Neural cell (in vitro differentiated cells): ENCODE results near the gene MINAR2. TPM values are rescaled to one million over a fixed set of nuclear protein-coding genes. Genes with fewer than 3 reads are reported as not detected.

Source experiments
- H2AFZ ChIP-seq: fragments of 200-600, 300-800 bp; sonication (generic), shearing (Covaris generic); 2 replicates; pipeline ENCODE4 v1.6.0; 2014; ENCODE audit warnings: low read depth, mild to moderate bottlenecking, antibody characterized with exemption, low read length, moderate library complexity
- H3F3A ChIP-seq: fragments of 200-600 bp; shearing (Covaris generic); 2 replicates; pipeline ENCODE4 v1.6.1; 2016; ENCODE audit warnings: mild to moderate bottlenecking, moderate library complexity, mixed read lengths, antibody characterized with exemption, low read length; ENCODE audit not compliant: insufficient read depth, poor library complexity, severe bottlenecking
- H3K27ac ChIP-seq: fragments of 200-600, 300-800 bp; sonication (generic), shearing (Covaris generic); 2 replicates; pipeline ENCODE4 v1.5.1; 2014; ENCODE audit warnings: mild to moderate bottlenecking, low read length, moderate library complexity
- H3K27me3 ChIP-seq: fragments of 300-800, 200-600 bp; sonication (generic), shearing (Covaris generic); 2 replicates; pipeline ENCODE4 v1.6.0; 2014; ENCODE audit warnings: mild to moderate bottlenecking, low read depth, low read length, moderate library complexity; ENCODE audit not compliant: insufficient read depth
- H3K36me3 ChIP-seq: fragments of 300-800, 200-600 bp; sonication (generic), shearing (Covaris generic); 2 replicates; pipeline ENCODE4 v1.5.1; 2014; ENCODE audit warnings: mild to moderate bottlenecking, antibody characterized with exemption, low read length, moderate library complexity; ENCODE audit not compliant: insufficient read depth
- H3K4me2 ChIP-seq: fragments of 300-800, 200-600 bp; sonication (generic), shearing (Covaris generic); 2 replicates; pipeline ENCODE4 v1.6.0; 2014; ENCODE audit warnings: mild to moderate bottlenecking, low read length
- H3K4me3 ChIP-seq: fragments of 300-800, 200-600 bp; sonication (generic), shearing (Covaris generic); 2 replicates; pipeline ENCODE4 v1.5.1; 2014; ENCODE audit warnings: mild to moderate bottlenecking, low read length, moderate library complexity
- H3K79me2 ChIP-seq: fragments of 200-600 bp; shearing (Covaris generic); replicated peaks from 2 replicates; pipeline ENCODE4 v1.6.0; 2014; ENCODE audit warnings: mild to moderate bottlenecking, low read length, moderate library complexity; ENCODE audit not compliant: insufficient read depth
- H3K9ac ChIP-seq: fragments of 300-800, 200-600 bp; sonication (generic), shearing (Covaris generic); 2 replicates; pipeline ENCODE4 v1.6.1; 2016; ENCODE audit warnings: mild to moderate bottlenecking, low read length, mixed read lengths
- H3K9me2 ChIP-seq: fragments of 200-600 bp; shearing (Covaris generic); 2 replicates; pipeline ENCODE4 v1.6.1; 2016; ENCODE audit warnings: mild to moderate bottlenecking, low read length, mixed read lengths; ENCODE audit not compliant: insufficient read depth
- H3K9me3 ChIP-seq: fragments of 200-600, 300-800 bp; sonication (generic), shearing (Covaris generic); 2 replicates; pipeline ENCODE4 v1.6.1; 2016; ENCODE audit warnings: mild to moderate bottlenecking, mixed run types, low read length, moderate library complexity, mixed read lengths
- H4K20me1 ChIP-seq: fragments of 200-600 bp; shearing (Covaris generic); 2 replicates; pipeline ENCODE4 v1.6.1; 2016; ENCODE audit warnings: mild to moderate bottlenecking, mixed run types; ENCODE audit not compliant: insufficient read depth
- EP300 ChIP-seq: fragments of 450-650 bp; conservative IDR thresholded peaks from 2 replicates; pipeline ENCODE4 v1.6.1; 2014; ENCODE audit warnings: antibody characterized with exemption, mild to moderate bottlenecking, moderate library complexity; ENCODE audit not compliant: poor library complexity, severe bottlenecking
- EZH2 ChIP-seq: fragments of 200-600, 300-800 bp; shearing (Covaris generic), sonication (generic); IDR thresholded peaks from 2 replicates; pipeline ENCODE4 v1.6.1; 2014; ENCODE audit warnings: antibody characterized with exemption, low read length, borderline replicate concordance, mild to moderate bottlenecking; ENCODE audit not compliant: insufficient read depth, poor library complexity, severe bottlenecking
- MXI1 ChIP-seq: fragments of 450-650 bp; conservative IDR thresholded peaks from 2 replicates; pipeline ENCODE4 v1.6.1; 2014; ENCODE audit warnings: antibody characterized with exemption, mild to moderate bottlenecking; ENCODE audit not compliant: poor library complexity, severe bottlenecking
- POLR2AphosphoS5 ChIP-seq: IDR thresholded peaks from 2 replicates; pipeline ENCODE4 v1.6.1; 2012
- RAD21 ChIP-seq: fragments of 450-650 bp; conservative IDR thresholded peaks from 2 replicates; pipeline ENCODE4 v1.6.1; 2014; ENCODE audit warnings: antibody characterized with exemption, mild to moderate bottlenecking, moderate library complexity
- SMC3 ChIP-seq: fragments of 450-650 bp; conservative IDR thresholded peaks from 2 replicates; pipeline ENCODE4 v1.6.1; 2014; ENCODE audit warnings: antibody characterized with exemption, mild to moderate bottlenecking, moderate library complexity; ENCODE audit not compliant: poor library complexity
- TAF1 ChIP-seq: IDR thresholded peaks from 2 replicates; pipeline ENCODE4 v1.6.1; 2012; ENCODE audit warnings: low read depth
- polyA plus RNA-seq: library from polyadenylated mRNA; depleted of rRNA; stranded (reverse); fragments of >200 nt; gene quantifications from 2 replicates; pipeline ENCODE4 v1.2.3, GENCODE V29; 2014
- TF ChIP-seq, protein P1 (sequence below): fragments of 450-650 bp; IDR thresholded peaks from 2 replicates; pipeline ENCODE4 v1.5.1; 2014; ENCODE audit warnings: antibody characterized with exemption, mild to moderate bottlenecking, moderate library complexity; ENCODE audit not compliant: poor library complexity, severe bottlenecking
- TF ChIP-seq, protein P2 (sequence below): IDR thresholded peaks from 2 replicates; pipeline ENCODE4 v1.6.1; 2012; ENCODE audit warnings: borderline replicate concordance

MINAR2 gene
- polyA plus RNA-seq, 1 donor from 2014 or later, result 0.19 TPM

DNA sequence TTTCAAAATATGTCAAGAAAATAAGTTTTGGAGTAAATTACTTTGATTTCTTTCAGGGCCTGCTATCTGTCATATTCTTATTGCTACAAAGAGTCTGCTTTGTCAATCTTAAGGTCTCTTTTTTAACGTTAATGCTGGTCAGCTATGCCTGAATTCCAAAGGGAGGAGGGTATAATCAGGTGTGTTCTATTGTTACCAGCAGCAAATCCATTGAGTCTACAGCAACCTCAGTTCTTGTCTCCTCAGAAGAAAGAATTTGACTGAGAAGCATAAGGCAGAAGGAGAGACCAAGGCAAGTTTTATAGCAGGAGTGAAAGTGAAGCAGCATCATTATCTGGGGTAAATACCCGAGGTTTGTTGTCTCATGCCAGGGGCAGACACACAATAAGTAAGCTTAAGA, 23.7 kb upstream of the MINAR2 start:
- H3K4me3 ChIP-seq, result no peak overlapping the region
- no peak overlapping the region for H2AFZ ChIP-seq
- H3K9ac ChIP-seq, result no peak overlapping the region
- no peak overlapping the region for H3K27ac ChIP-seq
- no peaks in the 10 kb centered on the region for H3K9me3 ChIP-seq
- no peaks in the 10 kb centered on the region for H3K9me2 ChIP-seq
- H3F3A ChIP-seq, result no peaks in the 10 kb centered on the region
- no peak overlapping the region for H3K4me2 ChIP-seq
- H4K20me1 ChIP-seq, result no peaks in the 10 kb centered on the region
- no peaks in the 10 kb centered on the region for H3K36me3 ChIP-seq
- H3K27me3 ChIP-seq, result no peaks in the 10 kb centered on the region
- H3K79me2 ChIP-seq, result no peaks in the 10 kb centered on the region
- no peak for TF ChIP-seq POLR2AphosphoS5
- TF ChIP-seq MXI1, result no peak
- no peak for TF ChIP-seq SMC3
- no peak for TF ChIP-seq TAF1
- TF ChIP-seq, protein P1, sequence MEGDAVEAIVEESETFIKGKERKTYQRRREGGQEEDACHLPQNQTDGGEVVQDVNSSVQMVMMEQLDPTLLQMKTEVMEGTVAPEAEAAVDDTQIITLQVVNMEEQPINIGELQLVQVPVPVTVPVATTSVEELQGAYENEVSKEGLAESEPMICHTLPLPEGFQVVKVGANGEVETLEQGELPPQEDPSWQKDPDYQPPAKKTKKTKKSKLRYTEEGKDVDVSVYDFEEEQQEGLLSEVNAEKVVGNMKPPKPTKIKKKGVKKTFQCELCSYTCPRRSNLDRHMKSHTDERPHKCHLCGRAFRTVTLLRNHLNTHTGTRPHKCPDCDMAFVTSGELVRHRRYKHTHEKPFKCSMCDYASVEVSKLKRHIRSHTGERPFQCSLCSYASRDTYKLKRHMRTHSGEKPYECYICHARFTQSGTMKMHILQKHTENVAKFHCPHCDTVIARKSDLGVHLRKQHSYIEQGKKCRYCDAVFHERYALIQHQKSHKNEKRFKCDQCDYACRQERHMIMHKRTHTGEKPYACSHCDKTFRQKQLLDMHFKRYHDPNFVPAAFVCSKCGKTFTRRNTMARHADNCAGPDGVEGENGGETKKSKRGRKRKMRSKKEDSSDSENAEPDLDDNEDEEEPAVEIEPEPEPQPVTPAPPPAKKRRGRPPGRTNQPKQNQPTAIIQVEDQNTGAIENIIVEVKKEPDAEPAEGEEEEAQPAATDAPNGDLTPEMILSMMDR, result no peak
- no peak for TF ChIP-seq RAD21
- TF ChIP-seq EP300, result no peak
- TF ChIP-seq EZH2, result no peak
- TF ChIP-seq, protein P2, sequence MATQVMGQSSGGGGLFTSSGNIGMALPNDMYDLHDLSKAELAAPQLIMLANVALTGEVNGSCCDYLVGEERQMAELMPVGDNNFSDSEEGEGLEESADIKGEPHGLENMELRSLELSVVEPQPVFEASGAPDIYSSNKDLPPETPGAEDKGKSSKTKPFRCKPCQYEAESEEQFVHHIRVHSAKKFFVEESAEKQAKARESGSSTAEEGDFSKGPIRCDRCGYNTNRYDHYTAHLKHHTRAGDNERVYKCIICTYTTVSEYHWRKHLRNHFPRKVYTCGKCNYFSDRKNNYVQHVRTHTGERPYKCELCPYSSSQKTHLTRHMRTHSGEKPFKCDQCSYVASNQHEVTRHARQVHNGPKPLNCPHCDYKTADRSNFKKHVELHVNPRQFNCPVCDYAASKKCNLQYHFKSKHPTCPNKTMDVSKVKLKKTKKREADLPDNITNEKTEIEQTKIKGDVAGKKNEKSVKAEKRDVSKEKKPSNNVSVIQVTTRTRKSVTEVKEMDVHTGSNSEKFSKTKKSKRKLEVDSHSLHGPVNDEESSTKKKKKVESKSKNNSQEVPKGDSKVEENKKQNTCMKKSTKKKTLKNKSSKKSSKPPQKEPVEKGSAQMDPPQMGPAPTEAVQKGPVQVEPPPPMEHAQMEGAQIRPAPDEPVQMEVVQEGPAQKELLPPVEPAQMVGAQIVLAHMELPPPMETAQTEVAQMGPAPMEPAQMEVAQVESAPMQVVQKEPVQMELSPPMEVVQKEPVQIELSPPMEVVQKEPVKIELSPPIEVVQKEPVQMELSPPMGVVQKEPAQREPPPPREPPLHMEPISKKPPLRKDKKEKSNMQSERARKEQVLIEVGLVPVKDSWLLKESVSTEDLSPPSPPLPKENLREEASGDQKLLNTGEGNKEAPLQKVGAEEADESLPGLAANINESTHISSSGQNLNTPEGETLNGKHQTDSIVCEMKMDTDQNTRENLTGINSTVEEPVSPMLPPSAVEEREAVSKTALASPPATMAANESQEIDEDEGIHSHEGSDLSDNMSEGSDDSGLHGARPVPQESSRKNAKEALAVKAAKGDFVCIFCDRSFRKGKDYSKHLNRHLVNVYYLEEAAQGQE, result no peak

DNA sequence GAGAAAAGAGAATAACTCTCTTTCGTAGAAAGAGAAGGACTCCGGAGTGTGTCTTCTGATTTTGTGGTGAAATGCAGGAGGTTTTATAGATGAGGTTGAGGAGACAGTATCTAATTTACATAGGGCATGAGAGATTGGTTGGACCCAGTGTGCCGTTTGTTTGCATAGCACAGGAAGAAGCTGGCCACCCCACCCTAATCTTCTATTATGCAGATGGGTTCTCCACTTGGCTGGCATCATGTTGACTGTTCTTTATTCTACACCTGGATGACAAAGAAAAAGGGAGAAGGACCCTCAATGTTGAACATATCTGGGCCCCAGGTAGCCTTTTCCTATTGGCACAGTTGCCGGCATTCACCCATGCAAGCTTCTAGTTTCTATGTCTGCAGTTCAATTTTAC, 23.2 kb upstream of the MINAR2 start:
- no peak overlapping the region for H3K27ac ChIP-seq
- no peaks in the 10 kb centered on the region for H4K20me1 ChIP-seq
- H3K9ac ChIP-seq, result no peak overlapping the region
- H3K4me3 ChIP-seq, result no peak overlapping the region
- H3K4me2 ChIP-seq, result no peak overlapping the region
- no peak overlapping the region for H2AFZ ChIP-seq
- no peaks in the 10 kb centered on the region for H3K9me3 ChIP-seq
- no peaks in the 10 kb centered on the region for H3K9me2 ChIP-seq
- no peaks in the 10 kb centered on the region for H3F3A ChIP-seq
- H3K79me2 ChIP-seq, result no peaks in the 10 kb centered on the region
- H3K36me3 ChIP-seq, result no peaks in the 10 kb centered on the region
- no peaks in the 10 kb centered on the region for H3K27me3 ChIP-seq
- no peak for TF ChIP-seq EZH2

DNA sequence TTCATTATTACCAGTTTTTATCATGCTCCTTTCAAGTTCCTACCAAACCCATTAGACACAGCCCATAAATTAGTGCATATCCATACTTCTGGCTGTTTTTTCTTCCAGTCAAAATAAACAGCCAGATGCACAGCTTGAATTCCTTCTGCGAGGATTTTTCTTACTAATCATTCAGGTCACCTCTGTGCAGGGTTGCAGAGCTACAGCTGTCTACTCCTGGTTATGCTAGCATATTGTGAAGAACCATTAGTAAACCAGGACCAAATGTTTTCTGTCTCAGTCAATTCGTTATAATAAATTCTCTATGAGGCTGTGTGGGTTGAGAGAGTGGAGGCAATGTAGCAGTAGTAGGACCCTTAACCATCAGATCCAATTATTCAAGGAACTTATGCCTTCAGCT, 8.1 kb upstream of the MINAR2 start:
- no peaks in the 10 kb centered on the region for H3K79me2 ChIP-seq
- no peak overlapping the region for H2AFZ ChIP-seq
- no peaks in the 10 kb centered on the region for H3K36me3 ChIP-seq
- H3F3A ChIP-seq, result no peaks in the 10 kb centered on the region
- no peak overlapping the region for H3K4me3 ChIP-seq
- no peaks in the 10 kb centered on the region for H4K20me1 ChIP-seq
- H3K27me3 ChIP-seq, result no peaks in the 10 kb centered on the region
- H3K9ac ChIP-seq, result no peak overlapping the region
- no peak overlapping the region for H3K4me2 ChIP-seq
- H3K9me2 ChIP-seq, result no peaks in the 10 kb centered on the region
- no peaks in the 10 kb centered on the region for H3K9me3 ChIP-seq
- no peak overlapping the region for H3K27ac ChIP-seq
- TF ChIP-seq POLR2AphosphoS5 (no peak), EZH2 (no peak)
- TF ChIP-seq, protein P2, result no peak
